Suprapubic skin (tissue), 4 donors: Measurements from ENCODE around the gene SUSD5. TPM values are rescaled to one million over a fixed set of nuclear protein-coding genes. Genes with fewer than 3 reads are reported as not detected.

ENCODE experiments used
- DNase-seq, 2 donors: peaks; one replicate each; pipeline ENCODE4 v3.0.0-alpha.2; 2019; ENCODE audit warnings: low spot score in 2 of 2
- H3K27ac ChIP-seq: fragments of 200-600 bp; sonication (generic); one replicate; pipeline ENCODE4 v1.5.1; 2019
- H3K27me3 ChIP-seq: fragments of 200-600 bp; sonication (generic); one replicate; pipeline ENCODE4 v1.5.1; 2019
- H3K36me3 ChIP-seq: fragments of 200-600 bp; sonication (generic); one replicate; pipeline ENCODE4 v1.5.1; 2019
- H3K4me1 ChIP-seq: fragments of 200-600 bp; sonication (generic); one replicate; pipeline ENCODE4 v1.5.1; 2019
- H3K4me3 ChIP-seq: fragments of 200-600 bp; sonication (generic); one replicate; pipeline ENCODE4 v1.5.1; 2019; ENCODE audit warnings: mild to moderate bottlenecking
- H3K9me3 ChIP-seq: fragments of 200-600 bp; sonication (generic); one replicate; pipeline ENCODE4 v1.5.1; 2019
- CTCF ChIP-seq, 2 donors: fragments of 200-600 bp in 1 of 2; fragments of 450-650 bp in 1 of 2; sonication (generic) in 1 of 2; IDR thresholded peaks; one replicate each; pipeline ENCODE4 v1.5.1; 2016 to 2019; ENCODE audit warnings: antibody characterized with exemption in 2 of 2, mild to moderate bottlenecking in 1 of 2, moderate library complexity in 1 of 2
- EP300 ChIP-seq: sonication (generic); formaldehyde crosslinking; IDR thresholded peaks from one replicate; pipeline ENCODE4 v1.6.1; 2017; ENCODE audit warnings: antibody characterized with exemption
- POLR2A ChIP-seq, 2 donors: fragments of 450-650 bp; IDR thresholded peaks; one replicate each; pipeline ENCODE4 v1.6.1; 2017; ENCODE audit warnings: antibody characterized with exemption in 2 of 2, mild to moderate bottlenecking in 2 of 2, moderate library complexity in 2 of 2
- POLR2AphosphoS5 ChIP-seq, 3 donors: sonication (generic); formaldehyde crosslinking; IDR thresholded peaks; one replicate each; pipeline ENCODE4 v1.6.1; 2017; ENCODE audit warnings: antibody characterized with exemption in 3 of 3
- WGBS: methylation state at CpG from one replicate; pipeline ENCODE4 v1.1.5; 2018; 5-methylcytosine and 5-hydroxymethylcytosine counted together
- total RNA-seq, 4 donors: library from RNA; depleted of rRNA; stranded (reverse); fragments of >200 nt; gene quantifications; one replicate each; pipeline ENCODE4 v1.1.0, GENCODE V29; 2016

SUSD5 gene
- total RNA-seq, 4 donors from 2014 or later, result 0.60 to 2.6 (median 1.4) TPM

GRCh38 chr3:33153782-33154181 is 64.8 kb downstream of the SUSD5 start:
- H3K27me3 ChIP-seq, result no peaks in the 10 kb centered on the region
- 70% methylated on average over 4 of the region's 4 CpGs for WGBS
- no peak overlapping the region for H3K27ac ChIP-seq
- H3K36me3 ChIP-seq, result no peaks in the 10 kb centered on the region
- H3K9me3 ChIP-seq, result no peaks in the 10 kb centered on the region
- no peak overlapping the region for H3K4me3 ChIP-seq
- TF ChIP-seq POLR2AphosphoS5 (IDR thresholded peaks at IDR 0.05) (no peak), EP300 (no peak), CTCF (IDR thresholded peaks at IDR 0.05) (no peak), POLR2A (IDR thresholded peaks at IDR 0.05) (no peak)
- no peaks in the 10 kb centered on the region for H3K4me1 ChIP-seq
- no peak for DNase-seq

GRCh38 chr3:33152363-33153360 is 65.9 kb downstream of the SUSD5 start:
- H3K4me3 ChIP-seq, result no peak overlapping the region
- H3K4me1 ChIP-seq, result no peaks in the 10 kb centered on the region
- no peaks in the 10 kb centered on the region for H3K9me3 ChIP-seq
- WGBS, result 92% methylated on average over 13 of the region's 19 CpGs
- H3K27ac ChIP-seq, result no peak overlapping the region
- DNase-seq, result no peak
- TF ChIP-seq EP300 (no peak), POLR2A (IDR thresholded peaks at IDR 0.05) (no peak), POLR2AphosphoS5 (IDR thresholded peaks at IDR 0.05) (no peak), CTCF (IDR thresholded peaks at IDR 0.05) (no peak)
- H3K36me3 ChIP-seq, result no peaks in the 10 kb centered on the region
- no peaks in the 10 kb centered on the region for H3K27me3 ChIP-seq

- Histone ChIP-seq H3K4me3 (no peak overlapping the region), H3K9me3 (no peaks in the 10 kb centered on the region), H3K4me1 (peaks cover 13% of the 10 kb centered on the region), H3K36me3 (peaks cover 9% of the 10 kb centered on the region), H3K27ac (no peak overlapping the region), H3K27me3 (no peaks in the 10 kb centered on the region)
- no peak for DNase-seq
- WGBS, result 83% methylated on average over 5 of the region's 6 CpGs
- TF ChIP-seq CTCF (IDR thresholded peaks at IDR 0.05), result no peak
- no peak for TF ChIP-seq POLR2AphosphoS5 (IDR thresholded peaks at IDR 0.05)
- TF ChIP-seq POLR2A (IDR thresholded peaks at IDR 0.05), result no peak
- TF ChIP-seq EP300, result no peak
Measured at GRCh38 chr3:33149342-33149741, 69.3 kb downstream of the SUSD5 start.

GRCh38 chr3:33146791-33147445 is 71.7 kb downstream of the SUSD5 start:
- H3K4me1 ChIP-seq, result peaks cover 13% of the 10 kb centered on the region
- 44% methylated on average over 8 of the region's 8 CpGs for WGBS
- peaks cover 27% of the 10 kb centered on the region for H3K36me3 ChIP-seq
- H3K27ac ChIP-seq, result no peak overlapping the region
- no peak for DNase-seq
- H3K27me3 ChIP-seq, result no peaks in the 10 kb centered on the region
- no peak overlapping the region for H3K4me3 ChIP-seq
- no peaks in the 10 kb centered on the region for H3K9me3 ChIP-seq
- TF ChIP-seq EP300, result no peak
- no peak for TF ChIP-seq POLR2A (IDR thresholded peaks at IDR 0.05)
- no peak for TF ChIP-seq POLR2AphosphoS5 (IDR thresholded peaks at IDR 0.05)
- TF ChIP-seq CTCF (IDR thresholded peaks at IDR 0.05), result no peak
